CD4-positive, alpha-beta T cell treated with Interleukin-6 for 4 hours (primary cell): Measurements from ENCODE around the gene ITGA2B.
"Not testable (repeated sequence)": the region's sequence is repeated elsewhere in the genome, so short reads cannot be mapped to it uniquely, and the experiment has no call there.

Experiments
- DNase-seq: peaks from one replicate; pipeline ENCODE4 v3.0.0-alpha.2; 2020; ENCODE audit warnings: mixed read lengths

The ITGA2B gene

GRCh38 chr17:44368391-44369243 lies 20.8 kb downstream of the ITGA2B start:
- not testable (repeated sequence) for DNase-seq

- DNase-seq: no peak
These were observed 22.0 kb downstream of the ITGA2B start for GRCh38 chr17:44367231-44367979.

- not testable (repeated sequence) for DNase-seq
These were observed 24.4 kb downstream of the ITGA2B start for GRCh38 chr17:44365051-44365450.

GRCh38 chr17:44363613-44364159 lies 25.8 kb downstream of the ITGA2B start, which contains the start of gene FAM171A2:
TSS of gene FAM171A2 (minus strand) at chr17:44363853. CDS start at chr17:44363714, 139 bp downstream.
- DNase-seq: peak; percentile 74

- DNase-seq: peak; percentile 26
These were observed 26.4 kb downstream of the ITGA2B start for GRCh38 chr17:44362949-44363612.

GRCh38 chr17:44362459-44362948 lies 26.9 kb downstream of the ITGA2B start:
- DNase-seq: no peak

GRCh38 chr17:44361292-44362260 lies 27.9 kb downstream of the ITGA2B start:
- no peak for DNase-seq

GRCh38 chr17:44360826-44361225 lies 28.6 kb downstream of the ITGA2B start:
- no peak for DNase-seq

- no peak for DNase-seq
These were observed 29.3 kb downstream of the ITGA2B start for GRCh38 chr17:44360144-44360533.

GRCh38 chr17:44359458-44360143 lies 29.8 kb downstream of the ITGA2B start:
- DNase-seq: no peak

GRCh38 chr17:44359006-44359405 lies 30.4 kb downstream of the ITGA2B start:
- DNase-seq: no peak

GRCh38 chr17:44358066-44358465 lies 31.4 kb downstream of the ITGA2B start:
- DNase-seq: no peak

GRCh38 chr17:44356241-44356640 lies 33.2 kb downstream of the ITGA2B start:
- no peak for DNase-seq

- no peak for DNase-seq
These were observed 33.8 kb downstream of the ITGA2B start for GRCh38 chr17:44355642-44356099.

GRCh38 chr17:44354582-44355561 lies 34.6 kb downstream of the ITGA2B start:
- DNase-seq: peak; percentile 76

- DNase-seq: peak; percentile 37
These were observed 35.6 kb downstream of the ITGA2B start for GRCh38 chr17:44353672-44354331.

GRCh38 chr17:44352828-44353671 lies 36.4 kb downstream of the ITGA2B start:
- DNase-seq: no peak
